WTC11 (cell line): ENCODE data around the gene SYT1.

Source experiments
- ESRRA ChIP-seq: sonication (generic); formaldehyde crosslinking; IDR thresholded peaks from 2 replicates; pipeline ENCODE4 v1.8.1; 2022; ENCODE audit warnings: mild to moderate bottlenecking, missing genetic modification reagents, borderline replicate concordance
- ETV6 ChIP-seq: sonication (generic); formaldehyde crosslinking; IDR thresholded peaks from 2 replicates; pipeline ENCODE4 v1.8.1; 2022; ENCODE audit warnings: mild to moderate bottlenecking, missing genetic modification reagents
- TF ChIP-seq, protein P1 (sequence below): fragments of 200-600 bp; IDR thresholded peaks from 2 replicates; pipeline ENCODE4 v1.8.0; 2022; ENCODE audit warnings: antibody characterized with exemption

DNA sequence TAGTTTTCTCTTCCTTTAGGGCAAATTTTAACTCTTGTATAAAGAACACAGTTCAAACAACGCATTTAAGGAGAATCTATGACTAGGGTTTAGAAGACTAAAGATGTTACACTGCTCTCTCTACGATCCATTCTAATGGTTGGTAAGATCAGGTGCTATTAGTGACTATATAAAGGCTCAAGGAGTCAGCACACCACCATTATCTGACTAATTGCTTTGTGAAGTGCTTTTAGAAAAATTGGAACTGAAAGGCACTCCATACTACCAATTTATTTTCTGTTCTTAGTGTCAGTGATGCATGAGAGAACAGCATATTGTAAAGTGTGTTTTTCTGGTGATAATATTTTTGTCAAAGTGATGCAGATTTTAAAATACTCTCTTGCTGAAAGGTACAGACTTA lies 136.8 kb downstream of the SYT1 start:
- TF ChIP-seq ESRRA (CRISPR knock-in tag) (no peak), ETV6 (CRISPR knock-in tag) (no peak)
- TF ChIP-seq, protein P1, sequence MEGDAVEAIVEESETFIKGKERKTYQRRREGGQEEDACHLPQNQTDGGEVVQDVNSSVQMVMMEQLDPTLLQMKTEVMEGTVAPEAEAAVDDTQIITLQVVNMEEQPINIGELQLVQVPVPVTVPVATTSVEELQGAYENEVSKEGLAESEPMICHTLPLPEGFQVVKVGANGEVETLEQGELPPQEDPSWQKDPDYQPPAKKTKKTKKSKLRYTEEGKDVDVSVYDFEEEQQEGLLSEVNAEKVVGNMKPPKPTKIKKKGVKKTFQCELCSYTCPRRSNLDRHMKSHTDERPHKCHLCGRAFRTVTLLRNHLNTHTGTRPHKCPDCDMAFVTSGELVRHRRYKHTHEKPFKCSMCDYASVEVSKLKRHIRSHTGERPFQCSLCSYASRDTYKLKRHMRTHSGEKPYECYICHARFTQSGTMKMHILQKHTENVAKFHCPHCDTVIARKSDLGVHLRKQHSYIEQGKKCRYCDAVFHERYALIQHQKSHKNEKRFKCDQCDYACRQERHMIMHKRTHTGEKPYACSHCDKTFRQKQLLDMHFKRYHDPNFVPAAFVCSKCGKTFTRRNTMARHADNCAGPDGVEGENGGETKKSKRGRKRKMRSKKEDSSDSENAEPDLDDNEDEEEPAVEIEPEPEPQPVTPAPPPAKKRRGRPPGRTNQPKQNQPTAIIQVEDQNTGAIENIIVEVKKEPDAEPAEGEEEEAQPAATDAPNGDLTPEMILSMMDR, result no peak
